Activated naive CD4-positive, alpha-beta T cell treated with anti-CD3 and anti-CD28 coated beads, Interleukin-2, amount 50 U/mL, for 72 hours (primary cell): Measurements from ENCODE around the gene MCM9. TPM values are rescaled to one million over a fixed set of nuclear protein-coding genes. Genes with fewer than 3 reads are reported as not detected.

ENCODE experiments used
- ATAC-seq, 2 donors: fragments of 150-1000 bp; cut with Tn5 transposase; 2 replicates each; pipeline ENCODE4 v1.10.0; 2021; ENCODE audit warnings: mild to moderate bottlenecking in 2 of 2, moderate library complexity in 2 of 2
- DNase-seq, 2 donors: peaks; one replicate each; pipeline ENCODE4 v3.0.0; 2021 to 2022; ENCODE audit warnings: low spot score in 2 of 2
- H3K27ac Mint-ChIP-seq, 2 donors: one replicate each; pipeline ENCODE4 v1.8.0; 2022; ENCODE audit warnings: mild to moderate bottlenecking in 2 of 2, mixed read lengths in 2 of 2
- H3K36me3 Mint-ChIP-seq, 2 donors: one replicate each; pipeline ENCODE4 v1.8.0; 2022; ENCODE audit warnings: mixed read lengths in 2 of 2
- H3K9me3 Mint-ChIP-seq, 2 donors: one replicate each; pipeline ENCODE4 v1.8.0; 2022; ENCODE audit warnings: mixed read lengths in 2 of 2
- total RNA-seq, 2 donors: library from RNA; stranded (reverse); gene quantifications; one replicate each; pipeline ENCODE4 v1.2.3, GENCODE V29; 2022

Gene MCM9
- total RNA-seq, 2 donors from 2014 or later = 15.8 to 19.0 TPM

DNA sequence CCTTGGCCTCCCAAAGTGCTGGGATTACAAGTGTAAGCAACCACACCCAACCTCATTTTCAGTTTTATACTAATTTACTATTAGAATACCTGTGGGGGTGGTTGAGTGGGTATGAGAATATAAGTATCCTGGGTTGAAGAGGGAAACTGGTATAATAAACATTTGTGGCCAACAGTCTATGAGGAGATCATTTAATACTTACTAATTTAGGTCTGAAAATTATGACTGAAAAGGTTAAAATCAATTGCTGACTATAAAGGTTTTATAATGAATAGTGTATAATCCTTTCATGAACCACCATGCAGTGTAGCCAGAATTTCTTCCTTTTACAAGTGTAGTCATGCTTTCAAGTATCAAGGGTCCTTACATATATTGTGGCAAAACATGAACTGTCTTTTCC lies 29.9 kb downstream of the MCM9 start:
- peak in 1 of 2 donors; percentile 48 for ATAC-seq
- Mint-ChIP-seq H3K27ac (no peak overlapping the region), H3K9me3 (no peaks in the 10 kb centered on the region), H3K36me3 (peaks cover 12 to 79% of the 10 kb centered on the region in 2 donors)
- DNase-seq = no peak

- H3K27ac Mint-ChIP-seq = peak overlapping the region; percentile 19 to 23
- ATAC-seq (no peak), DNase-seq (no peak)
- peaks cover 13 to 82% of the 10 kb centered on the region in 2 donors for H3K36me3 Mint-ChIP-seq
- H3K9me3 Mint-ChIP-seq = no peaks in the 10 kb centered on the region
Observed at GRCh38 chr6:118903691-118904090, 31.3 kb downstream of the MCM9 start.

GRCh38 chr6:118903138-118903537 lies 31.8 kb downstream of the MCM9 start:
- no peaks in the 10 kb centered on the region for H3K9me3 Mint-ChIP-seq
- ATAC-seq = no peak
- H3K36me3 Mint-ChIP-seq = peaks cover 13 to 84% of the 10 kb centered on the region in 2 donors
- peak overlapping the region in 1 of 2 donors; percentile 23 for H3K27ac Mint-ChIP-seq
- no peak for DNase-seq

DNA sequence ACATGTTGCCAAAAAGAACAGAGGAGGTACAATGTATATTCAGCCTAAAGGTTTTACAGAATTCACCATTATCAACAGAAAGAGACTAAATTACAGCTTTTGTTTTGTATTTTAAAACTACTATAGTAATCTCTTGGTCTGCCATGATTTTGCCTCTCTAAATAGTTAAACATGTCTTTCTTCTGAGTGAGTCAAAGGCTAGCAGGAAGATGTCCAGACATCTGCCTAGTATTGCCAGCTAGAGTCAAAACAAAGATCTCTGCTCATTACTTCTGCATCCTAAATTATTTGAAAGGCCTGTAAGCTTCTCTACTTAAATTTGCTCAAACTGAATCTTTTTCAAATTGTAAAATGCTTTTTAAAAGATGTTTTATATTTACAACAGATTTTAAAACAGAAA lies 32.2 kb downstream of the MCM9 start:
- Mint-ChIP-seq H3K36me3 (peaks cover 13 to 84% of the 10 kb centered on the region in 2 donors), H3K9me3 (no peaks in the 10 kb centered on the region), H3K27ac (peak overlapping the region in 1 of 2 donors; percentile 23)
- ATAC-seq = no peak
- DNase-seq = no peak

DNA sequence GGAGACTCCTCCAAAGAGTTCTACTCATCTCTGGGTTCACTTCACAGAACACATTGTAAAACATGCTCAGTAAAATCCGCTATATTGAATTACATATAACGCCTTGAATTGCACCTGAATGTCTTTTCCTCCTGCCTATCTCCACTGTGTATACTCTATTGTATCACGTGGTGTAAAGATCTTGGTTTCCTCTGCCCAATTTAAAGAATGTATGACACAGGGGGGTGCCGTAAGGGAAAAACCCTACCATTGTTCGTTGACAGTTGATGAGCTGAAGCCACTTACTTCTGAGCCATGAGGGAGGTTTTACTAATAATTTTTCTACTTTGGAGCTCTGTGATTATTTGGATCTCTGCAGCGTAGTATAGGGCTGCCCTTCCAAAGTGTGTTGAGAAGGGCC lies 35.0 kb downstream of the MCM9 start:
- peak overlapping the region; percentile 22 to 65 for H3K27ac Mint-ChIP-seq
- ATAC-seq (peak; percentile 35 to 62), DNase-seq (no peak)
- H3K36me3 Mint-ChIP-seq = peaks cover 13 to 60% of the 10 kb centered on the region in 2 donors
- H3K9me3 Mint-ChIP-seq = no peaks in the 10 kb centered on the region

DNA sequence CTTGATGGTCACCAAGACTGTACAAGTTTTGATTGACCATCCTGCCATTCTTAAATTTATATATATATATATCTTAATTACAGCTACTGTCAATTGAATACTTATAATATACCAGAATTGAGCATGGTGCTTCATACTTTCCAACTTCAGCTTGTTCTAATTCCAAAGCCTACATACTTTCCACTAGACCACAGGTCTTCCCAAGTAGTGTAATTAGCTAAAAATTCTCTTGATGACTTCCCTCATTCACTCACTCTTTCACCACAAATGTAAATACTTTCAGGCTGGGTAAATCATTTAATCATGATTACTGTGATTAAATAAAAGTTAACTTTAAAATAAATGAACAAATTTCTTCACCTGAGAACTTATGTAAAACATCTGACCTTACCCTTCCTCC lies 37.6 kb downstream of the MCM9 start:
- Mint-ChIP-seq H3K9me3 (no peaks in the 10 kb centered on the region), H3K36me3 (peaks cover 28 to 44% of the 10 kb centered on the region in 2 donors), H3K27ac (peak overlapping the region in 1 of 2 donors; percentile 35)
- no peak for DNase-seq
- ATAC-seq = no peak

DNA sequence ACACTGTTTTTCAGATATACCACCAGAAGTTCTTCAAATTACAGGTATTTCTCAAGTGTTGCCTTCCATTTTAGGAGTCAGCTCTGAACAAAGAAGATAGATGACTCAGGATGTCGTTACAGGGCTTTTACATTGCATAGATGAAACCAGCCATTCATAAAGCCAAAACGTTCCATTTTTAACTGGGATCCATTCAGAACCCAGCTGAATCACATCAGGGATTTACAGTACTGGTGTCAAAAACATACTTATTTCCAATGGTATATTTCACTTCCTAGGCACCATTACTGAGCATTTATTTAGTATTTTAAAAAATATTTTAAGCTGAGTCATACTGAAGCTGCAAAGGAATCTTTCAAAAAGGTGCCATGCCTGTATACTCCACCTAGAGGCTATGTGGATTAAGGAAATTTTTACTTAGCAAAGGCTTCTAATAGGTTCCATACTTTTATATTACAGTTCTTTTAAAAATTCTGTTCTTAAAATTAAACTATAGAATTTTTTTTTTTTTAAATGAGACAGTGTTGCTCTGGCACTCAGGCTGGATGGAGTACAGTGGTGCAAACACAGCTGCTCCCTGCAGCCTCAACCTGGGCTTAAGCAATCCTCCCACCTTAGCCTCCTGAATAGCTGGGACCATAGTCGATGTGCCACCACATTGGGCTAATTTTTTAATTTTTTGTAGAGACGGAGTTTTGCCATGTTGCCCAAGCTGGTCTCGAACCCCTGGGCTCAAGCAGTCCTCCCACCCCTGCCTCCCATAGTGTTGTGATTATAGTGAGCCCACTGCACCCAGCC lies 38.4 kb downstream of the MCM9 start:
- Mint-ChIP-seq H3K36me3 (peaks cover 30 to 38% of the 10 kb centered on the region in 2 donors), H3K27ac (peak overlapping the region; percentile 82 to 97), H3K9me3 (no peaks in the 10 kb centered on the region)
- ATAC-seq (peak; percentile 34 to 41), DNase-seq (no peak)

DNA sequence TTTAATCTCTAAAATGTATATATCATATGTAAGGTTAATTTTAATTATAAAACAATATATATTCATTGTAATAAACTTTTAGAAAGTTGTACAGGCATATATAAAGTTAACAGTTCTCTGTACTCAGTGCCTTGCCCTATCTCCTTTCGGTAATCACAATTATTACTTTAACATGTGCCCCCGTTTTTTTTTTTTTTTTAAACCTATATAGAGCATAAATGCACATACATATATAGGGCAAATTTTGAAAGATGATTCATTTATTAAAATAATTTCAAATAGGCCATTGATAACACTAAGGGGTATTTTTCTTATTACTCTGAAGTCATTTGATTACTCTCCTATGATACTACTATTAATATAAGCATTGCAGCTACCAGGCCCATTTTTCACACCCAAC lies 39.1 kb downstream of the MCM9 start:
- H3K36me3 Mint-ChIP-seq = peaks cover 30 to 31% of the 10 kb centered on the region in 2 donors
- DNase-seq (no peak), ATAC-seq (no peak)
- no peaks in the 10 kb centered on the region for H3K9me3 Mint-ChIP-seq
- H3K27ac Mint-ChIP-seq = peak overlapping the region; percentile 82 to 97

GRCh38 chr6:118895261-118895560 lies 39.7 kb downstream of the MCM9 start:
- peak overlapping the region; percentile 81 to 97 for H3K27ac Mint-ChIP-seq
- ATAC-seq (no peak), DNase-seq (no peak)
- no peaks in the 10 kb centered on the region for H3K9me3 Mint-ChIP-seq
- H3K36me3 Mint-ChIP-seq = peaks cover 24 to 25% of the 10 kb centered on the region in 2 donors

- Mint-ChIP-seq H3K36me3 (peaks cover 23% of the 10 kb centered on the region in 2 donors), H3K9me3 (no peaks in the 10 kb centered on the region), H3K27ac (peak overlapping the region; percentile 97 to 100)
- peak; percentile 36 to 37 for ATAC-seq
- DNase-seq = peak; percentile 66 to 76
Observed at GRCh38 chr6:118894425-118895260, 40.3 kb downstream of the MCM9 start.

- H3K36me3 Mint-ChIP-seq = peaks cover 17 to 23% of the 10 kb centered on the region in 2 donors
- H3K27ac Mint-ChIP-seq = peak within 1 kb of the TSS; percentile 97 to 100
- peak; percentile 83 for ATAC-seq
- peak; percentile 94 to 95 for DNase-seq
- no peaks in the 10 kb centered on the region for H3K9me3 Mint-ChIP-seq
Observed at GRCh38 chr6:118893807-118894424, 41.0 kb downstream of the MCM9 start, which contains the start of gene ASF1A. Gene ASF1A, plus strand, starts transcription at chr6:118894152. Its CDS starts 262 bp downstream, at chr6:118894414.

DNA sequence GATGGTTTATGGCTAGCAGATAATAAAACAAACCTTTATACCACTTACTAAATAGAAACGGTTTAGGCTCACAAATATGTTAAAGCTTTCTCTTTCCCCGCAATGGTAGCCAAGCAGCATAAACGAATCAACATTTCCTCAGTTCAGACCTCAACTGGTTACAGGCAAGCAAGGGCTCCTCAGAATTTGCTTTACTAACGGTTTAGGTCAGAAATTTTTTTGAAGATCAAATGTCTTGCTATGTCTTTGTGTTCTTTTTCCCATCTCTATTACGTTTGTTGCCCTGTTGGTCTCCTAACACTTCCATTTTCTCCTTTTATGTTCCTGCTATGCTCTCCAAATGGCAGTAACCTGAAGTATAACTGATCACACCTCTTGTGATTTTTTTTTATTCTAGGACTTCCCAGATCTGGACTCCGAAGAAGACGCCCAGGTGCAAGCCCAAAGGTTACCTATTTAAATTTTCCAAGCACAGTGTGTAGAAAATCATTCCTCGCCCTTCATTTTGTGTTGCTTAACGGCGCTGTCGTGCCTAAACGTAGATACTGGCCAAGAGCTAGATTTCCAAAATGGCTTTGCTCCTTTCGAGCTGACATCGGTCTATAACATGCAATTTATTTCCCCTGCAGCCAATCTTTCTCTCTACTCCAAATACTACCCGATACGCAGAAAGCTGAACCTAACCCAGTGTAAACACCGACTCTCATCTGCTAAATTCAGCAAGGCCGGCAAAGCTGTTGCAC lies 41.7 kb downstream of the MCM9 start:
- DNase-seq = peak in 1 of 2 donors; percentile 16
- peak; percentile 16 to 42 for ATAC-seq
- Mint-ChIP-seq H3K36me3 (peaks cover 11 to 23% of the 10 kb centered on the region in 2 donors), H3K27ac (peak overlapping the region; percentile 91 to 97), H3K9me3 (no peaks in the 10 kb centered on the region)

DNA sequence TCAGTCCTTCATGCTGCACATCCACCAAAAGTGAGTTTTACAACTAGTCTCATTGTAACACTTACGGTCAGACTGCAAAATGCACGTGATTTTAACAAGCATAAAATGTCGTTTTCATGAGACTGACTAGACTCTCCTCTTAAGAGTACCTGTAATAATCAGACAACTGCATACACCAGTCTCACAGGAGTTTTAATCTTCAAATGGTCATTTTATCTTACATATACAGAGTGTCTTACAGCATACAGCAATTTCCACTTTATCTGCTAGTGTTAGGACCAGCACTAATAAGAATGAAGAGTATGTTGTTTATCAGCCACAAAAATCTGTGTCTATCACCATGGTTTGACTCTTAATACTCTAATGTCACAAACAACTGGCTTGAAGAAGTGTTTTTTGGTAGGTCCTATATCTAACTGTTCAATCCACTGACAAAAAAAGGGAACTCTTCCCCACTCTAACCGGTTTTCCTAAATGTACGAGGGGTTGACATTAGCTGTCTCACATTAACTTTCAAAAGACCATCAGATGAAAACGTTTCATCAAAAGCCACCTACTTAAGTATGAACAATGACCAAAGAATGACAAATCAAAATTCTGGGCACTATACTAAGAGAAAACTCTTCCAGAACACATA lies 42.5 kb downstream of the MCM9 start:
- no peaks in the 10 kb centered on the region for H3K9me3 Mint-ChIP-seq
- H3K36me3 Mint-ChIP-seq = peaks cover 11 to 23% of the 10 kb centered on the region in 2 donors
- H3K27ac Mint-ChIP-seq = peak overlapping the region; percentile 91 to 97
- ATAC-seq (no peak), DNase-seq (no peak)

GRCh38 chr6:118890997-118891790 lies 43.8 kb downstream of the MCM9 start:
- Mint-ChIP-seq H3K9me3 (no peaks in the 10 kb centered on the region), H3K27ac (peak overlapping the region; percentile 62 to 97), H3K36me3 (peaks cover 20 to 23% of the 10 kb centered on the region in 2 donors)
- no peak for ATAC-seq
- DNase-seq = no peak

DNA sequence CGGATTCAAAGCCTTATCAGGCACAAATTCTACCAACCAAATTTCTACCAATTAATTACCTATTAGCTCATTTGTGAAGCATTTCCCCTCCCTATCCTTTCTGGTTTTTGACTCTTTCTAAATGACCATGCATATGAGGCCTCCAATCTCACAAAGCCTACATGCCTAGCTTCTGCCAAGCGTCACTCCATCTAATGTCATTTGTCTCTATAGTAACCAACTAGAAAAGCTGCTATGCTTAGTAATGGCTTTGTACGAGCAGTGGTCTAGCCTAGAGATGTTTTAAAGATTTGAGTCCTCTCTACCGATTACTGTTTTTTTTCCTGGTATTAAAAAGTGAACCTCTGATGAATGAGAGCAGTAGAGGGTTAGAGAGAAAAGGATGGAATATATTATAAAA lies 45.8 kb downstream of the MCM9 start:
- peaks cover 18 to 19% of the 10 kb centered on the region in 2 donors for H3K36me3 Mint-ChIP-seq
- no peak for ATAC-seq

More for the DNA sequence above, 45.8 kb downstream of the MCM9 start:
- Mint-ChIP-seq H3K9me3 (no peaks in the 10 kb centered on the region), H3K27ac (peak overlapping the region in 1 of 2 donors; percentile 78)
- DNase-seq = no peak
